HepG2 (cell line): ENCODE measurements around the gene HECTD1. TPM values are rescaled to one million over a fixed set of nuclear protein-coding genes. Genes with fewer than 3 reads are reported as not detected.
A peak's percentile ranks its signal among the peaks of the same experiment; 100 is the strongest.

Source experiments
- ATAC-seq: fragments of 200-7000 bp; cut with Tn5 transposase; 3 replicates; pipeline ENCODE4 v1.9.1; 2020; ENCODE audit warnings: mild to moderate bottlenecking, moderate library complexity
- BruUV-seq: library from RNA; stranded (reverse); fragments of 400-500 nt; replicated peaks from 2 replicates; lab custom pipeline; 2021; lab: Mats Ljungman, UMichigan
- CTCF ChIA-PET: fragments of 300-600 bp; formaldehyde crosslinking; extraction: SDS; loops from one replicate; lab custom pipeline; 2021; ENCODE audit warnings: low total read pairs, inconsistent platforms, low intra/inter-chr PET ratio; lab: Yijun Ruan, JAX
- POLR2A ChIA-PET: fragments of 350-600 bp; sonication (Branson Sonifier 250); formaldehyde crosslinking; loops from one replicate; lab custom pipeline; 2020; ENCODE audit warnings: antibody characterized with exemption, inconsistent platforms; lab: Yijun Ruan, JAX
- DNase-seq: peaks from one replicate; pipeline ENCODE4 v3.0.0-alpha.2; 2015; ENCODE audit warnings: low spot score
- FAIRE-seq: peaks from 3 replicates; lab custom pipeline; 2011; peaks lifted over from hg19 to GRCh38; lab: Jason Lieb, UNC
- H2AFZ ChIP-seq: one replicate; pipeline ENCODE4 v1.6.1; 2011; ENCODE audit warnings: low read length, inconsistent platforms
- H3K27ac ChIP-seq: fragments of 300-600 bp; 3 replicates; pipeline ENCODE4 v1.8.0; 2011; ENCODE audit warnings: mixed run types, mild to moderate bottlenecking, mixed read lengths, low read length, inconsistent platforms; ENCODE audit not compliant: insufficient read depth; ENCODE audit errors: extremely low read length
- H3K27me3 ChIP-seq, 2 experiments: fragments of 200-600 bp in 1 of 2; 2 replicates in 1 of 2; 3 replicates in 1 of 2; pipeline versions ENCODE4 v1.6.0 to v1.8.0; 2011; ENCODE audit warnings: low read length in 2 of 2, mild to moderate bottlenecking in 2 of 2, moderate library complexity in 2 of 2, inconsistent platforms in 1 of 2; ENCODE audit not compliant: insufficient read depth in 2 of 2, control insufficient read depth in 1 of 2
- H3K36me3 ChIP-seq, 2 experiments: fragments of 200-600 bp in 1 of 2; replicated peaks in 1 of 2; 2 replicates in 1 of 2; 3 replicates in 1 of 2; pipeline versions ENCODE4 v1.5.1 to v1.8.0; 2011; ENCODE audit warnings: low read length in 2 of 2, inconsistent platforms in 1 of 2; ENCODE audit not compliant: insufficient read depth in 2 of 2, control insufficient read depth in 1 of 2
- H3K4me1 ChIP-seq: 2 replicates; pipeline ENCODE4 v1.5.1; 2012; ENCODE audit warnings: low read length, inconsistent platforms; ENCODE audit not compliant: insufficient read depth
- H3K4me2 ChIP-seq: 2 replicates; pipeline ENCODE4 v1.6.0; 2011; ENCODE audit warnings: low read depth, low read length, inconsistent platforms
- H3K4me3 ChIP-seq, 3 experiments: fragments of 200-600 bp in 1 of 3; sonication (generic), shearing (Covaris generic) in 1 of 3; replicated peaks in 1 of 3; 2 replicates each; pipeline ENCODE4 v1.5.1; 2011 to 2016; ENCODE audit warnings: low read length in 3 of 3, inconsistent platforms in 2 of 3, low read depth in 2 of 3, mild to moderate bottlenecking in 2 of 3, control low read depth in 1 of 3, mixed read lengths in 1 of 3; ENCODE audit not compliant: insufficient read depth in 1 of 3
- H3K79me2 ChIP-seq: one replicate; pipeline ENCODE4 v1.6.1; 2011; ENCODE audit warnings: low read length, inconsistent platforms; ENCODE audit not compliant: insufficient read depth
- H3K9ac ChIP-seq: 2 replicates; pipeline ENCODE4 v1.6.0; 2011; ENCODE audit warnings: mild to moderate bottlenecking, low read depth, low read length, inconsistent platforms; ENCODE audit not compliant: insufficient read depth
- H3K9me3 ChIP-seq: 2 replicates; pipeline ENCODE4 v1.5.1; 2012; ENCODE audit warnings: mild to moderate bottlenecking, low read length
- H4K20me1 ChIP-seq: 2 replicates; pipeline ENCODE4 v1.6.0; 2011; ENCODE audit warnings: inconsistent platforms, mild to moderate bottlenecking, low read length, moderate library complexity; ENCODE audit not compliant: insufficient read depth
- ARNT2 ChIP-seq: sonication (generic); formaldehyde crosslinking; IDR thresholded peaks from 2 replicates; pipeline ENCODE4 v1.8.0; 2022; ENCODE audit warnings: mild to moderate bottlenecking, low read depth, missing genetic modification reagents, moderate library complexity
- BRCA1 ChIP-seq: sonication (generic); formaldehyde crosslinking; IDR thresholded peaks from 2 replicates; pipeline ENCODE4 v1.4.0; 2020; ENCODE audit warnings: missing genetic modification reagents
- CTCF ChIP-seq: sonication (generic); formaldehyde crosslinking; IDR thresholded peaks from 2 replicates; pipeline ENCODE4 v1.5.0; 2020; ENCODE audit warnings: mild to moderate bottlenecking, missing genetic modification reagents, moderate library complexity
- ERF ChIP-seq: IDR thresholded peaks from 2 replicates; pipeline ENCODE4 v1.6.1; 2018; ENCODE audit warnings: missing biosample characterization, missing genetic modification reagents
- FOXA3 ChIP-seq: IDR thresholded peaks from 2 replicates; pipeline ENCODE4 v1.6.1; 2016; ENCODE audit warnings: missing genetic modification reagents, missing compliant biosample characterization
- GMEB2 ChIP-seq: IDR thresholded peaks from 2 replicates; pipeline ENCODE4 v1.6.1; 2016; ENCODE audit warnings: missing biosample characterization, missing genetic modification reagents, low read depth
- POGK ChIP-seq: sonication (generic); formaldehyde crosslinking; conservative IDR thresholded peaks from 2 replicates; pipeline ENCODE4 v1.8.0; 2022; ENCODE audit warnings: mild to moderate bottlenecking, moderate library complexity, missing genetic modification reagents
- PRDM4 ChIP-seq: sonication (generic); formaldehyde crosslinking; IDR thresholded peaks from 2 replicates; pipeline ENCODE4 v1.9.0; 2021; ENCODE audit warnings: missing genetic modification reagents, borderline replicate concordance
- RAD21 ChIP-seq: fragments of 450-650 bp; formaldehyde crosslinking; IDR thresholded peaks from 2 replicates; pipeline ENCODE4 v1.5.0; 2020; ENCODE audit warnings: mild to moderate bottlenecking
- RFX1 ChIP-seq: fragments of 450-650 bp; IDR thresholded peaks from 2 replicates; pipeline ENCODE4 v1.6.1; 2017
- SP1 ChIP-seq, 2 experiments: fragments of 450-650 bp in 1 of 2; sonication (generic) in 1 of 2; formaldehyde crosslinking in 1 of 2; IDR thresholded peaks; 2 replicates each; pipeline versions ENCODE4 v1.4.0 to v1.6.1; 2016 to 2020; ENCODE audit warnings: missing genetic modification reagents in 1 of 2
- STAG1 ChIP-seq: sonication (generic); formaldehyde crosslinking; IDR thresholded peaks from 2 replicates; pipeline ENCODE4 v1.4.0; 2020; ENCODE audit warnings: missing genetic modification reagents
- TBX2 ChIP-seq: sonication (generic); formaldehyde crosslinking; IDR thresholded peaks from 2 replicates; pipeline ENCODE4 v1.5.0; 2020; ENCODE audit warnings: missing genetic modification reagents, mild to moderate bottlenecking, borderline replicate concordance
- THAP11 ChIP-seq: IDR thresholded peaks from 2 replicates; pipeline ENCODE4 v1.6.1; 2016; ENCODE audit warnings: missing biosample characterization, missing genetic modification reagents
- YY1 ChIP-seq: IDR thresholded peaks from 2 replicates; pipeline ENCODE4 v1.6.1; 2011; ENCODE audit warnings: low read length, low read depth, moderate library complexity, mild to moderate bottlenecking; ENCODE audit not compliant: insufficient read depth, insufficient replicate concordance
- ZBTB20 ChIP-seq: sonication (generic); formaldehyde crosslinking; IDR thresholded peaks from 2 replicates; pipeline ENCODE4 v1.8.1; 2023; ENCODE audit warnings: missing genetic modification reagents, low read depth, mild to moderate bottlenecking, borderline replicate concordance
- ZNF143 ChIP-seq: sonication (generic); formaldehyde crosslinking; IDR thresholded peaks from 2 replicates; pipeline ENCODE4 v1.4.0; 2020; ENCODE audit warnings: missing genetic modification reagents
- ZNF30 ChIP-seq: sonication (generic); formaldehyde crosslinking; IDR thresholded peaks from 2 replicates; pipeline ENCODE4 v1.5.0; 2020; ENCODE audit warnings: mild to moderate bottlenecking, missing genetic modification reagents
- WGBS: methylation state at CpG from one replicate; pipeline ENCODE4 v1.1.6; 2017; ENCODE audit warnings: low lambda C conversion rate; 5-methylcytosine and 5-hydroxymethylcytosine counted together
- in situ Hi-C: cut with HindIII; loops from 2 replicates; pipeline ENCODE4 v1.10.0; 2017; ENCODE audit warnings: low pct_unique_long_range_greater_than_20kb; ENCODE audit not compliant: extremely low pct_ligation_motif_present
- intact Hi-C: fragments of 100-400 bp; cut with micrococcal nuclease; formaldehyde crosslinking; loops from one replicate; pipeline ENCODE4 v1.10.0; 2022; ENCODE audit not compliant: unreplicated experiment
- polyA plus RNA-seq, 8 experiments: library from polyadenylated mRNA; depleted of rRNA in 3 of 8; stranded (reverse) in 7 of 8; unstranded in 1 of 8; fragments of >200 nt; fragmentation: Illumina TruSeq in 4 of 8; extraction: Trizol in 4 of 8; gene quantifications; 2 replicates each; pipeline versions ENCODE4 v1.2.1 to v1.2.3, GENCODE V29; 2011 to 2016; ENCODE audit warnings: low read depth in 4 of 8, missing spikeins in 1 of 8, mixed read lengths in 1 of 8; ENCODE audit not compliant: insufficient read depth in 1 of 8
- total RNA-seq, 5 experiments: library from RNA; depleted of rRNA; stranded (reverse); fragments of >200 nt; fragmentation: Illumina TruSeq; extraction: Trizol; gene quantifications; 2 replicates each; pipeline ENCODE4 v1.2.3, GENCODE V29; 2016; ENCODE audit warnings: low read depth in 1 of 5

The HECTD1 gene
- total and polyA plus RNA-seq, 2 of the 13 experiments (the other 11 are each of a cell fraction or from before 2014, with no cell fraction given) = 312 to 560 TPM

- H3K9me3 ChIP-seq = no peaks in the 10 kb centered on the region
- H4K20me1 ChIP-seq = no peaks in the 10 kb centered on the region
- no peaks in the 10 kb centered on the region for H3K27me3 ChIP-seq
- in situ Hi-C loops (loop anchor here (5.0 to 10.0 kb wide), 2 partner anchors 60 to 102 kb away; partner anchors contain the start of genes AP4S1 and STRN3), intact Hi-C loops (loop anchor here (5.0 kb wide), 1 partner anchor 147 kb away; no protein-coding TSS in a partner anchor)
- H3K4me1 ChIP-seq = 0 out of 2 replicates have a peak, but pooled peaks cover 7% of the 10 kb centered on the region
- no peak overlapping the region for H3K4me3 ChIP-seq
- H3K4me2 ChIP-seq = no peak overlapping the region
- WGBS = 84% methylated on average over 5 of the region's 5 CpGs
- no TSS peak for BruUV-seq
- ATAC-seq (peak; percentile 77), FAIRE-seq (no peak), DNase-seq (peak; percentile 42)
- peaks cover 0 to 5% of the 10 kb centered on the region in 2 experiments; a peak in 1 of 5 replicates for H3K36me3 ChIP-seq
- ChIA-PET CTCF (interaction anchor here (1.5 kb wide), 1 partner anchor 104 kb away, joined by 15 read pairs; no protein-coding TSS in a partner anchor), POLR2A (interaction anchor here (2.7 kb wide), 1 partner anchor 58 kb away, joined by 16 read pairs; the partner anchor contains the start of gene STRN3)
- H3K27ac ChIP-seq = no peak overlapping the region
- no peak overlapping the region for H3K9ac ChIP-seq
- H3K79me2 ChIP-seq = no peaks in the 10 kb centered on the region
- H2AFZ ChIP-seq = no peak overlapping the region
- TF ChIP-seq ZNF143 (CRISPR knock-in tag) (no peak), ERF (CRISPR knock-in tag) (no peak), ZBTB20 (CRISPR knock-in tag) (no peak), THAP11 (CRISPR knock-in tag) (no peak), YY1 (no peak), BRCA1 (CRISPR knock-in tag) (no peak), GMEB2 (CRISPR knock-in tag) (no peak), ARNT2 (peak; percentile 28; the same call in 1 of the 2 replicates), TBX2 (CRISPR knock-in tag) (no peak), RFX1 (no peak), SP1 (IDR thresholded peaks at IDR 0.05) (no peak), SP1 (CRISPR knock-in tag; IDR thresholded peaks at IDR 0.05) (no peak), PRDM4 (no peak), CTCF (CRISPR knock-in tag) (peak; percentile 55), RAD21 (CRISPR knock-in tag) (peak; percentile 51), STAG1 (peak; percentile 79), POGK (CRISPR knock-in tag) (0 out of 2 replicates have a peak, but pooled peaks have one; percentile 34), FOXA3 (no peak), ZNF30 (CRISPR knock-in tag) (no peak)
Observed at GRCh38 chr14:31084385-31084784, 123.2 kb downstream of the HECTD1 start.
